HG02884 (cell line): ENCODE results near the gene INPP5D.
"Not testable (repeated sequence)": the region's sequence is repeated elsewhere in the genome, so short reads cannot be mapped to it uniquely, and the experiment has no call there.

Source experiments
- ATAC-seq: cut with Tn5 transposase; IDR thresholded peaks from one replicate; pipeline ENCODE4 v1.9.1; 2021; ENCODE audit warnings: mild to moderate bottlenecking, moderate library complexity; ENCODE audit not compliant: unreplicated experiment

The INPP5D gene

GRCh38 chr2:233164967-233165366 is 104.8 kb downstream of the INPP5D start:
- ATAC-seq, result no peak

- ATAC-seq, result no peak
Observed at GRCh38 chr2:233165543-233165894, 105.4 kb downstream of the INPP5D start.

GRCh38 chr2:233165895-233166661 is 105.9 kb downstream of the INPP5D start:
- ATAC-seq, result no peak

DNA sequence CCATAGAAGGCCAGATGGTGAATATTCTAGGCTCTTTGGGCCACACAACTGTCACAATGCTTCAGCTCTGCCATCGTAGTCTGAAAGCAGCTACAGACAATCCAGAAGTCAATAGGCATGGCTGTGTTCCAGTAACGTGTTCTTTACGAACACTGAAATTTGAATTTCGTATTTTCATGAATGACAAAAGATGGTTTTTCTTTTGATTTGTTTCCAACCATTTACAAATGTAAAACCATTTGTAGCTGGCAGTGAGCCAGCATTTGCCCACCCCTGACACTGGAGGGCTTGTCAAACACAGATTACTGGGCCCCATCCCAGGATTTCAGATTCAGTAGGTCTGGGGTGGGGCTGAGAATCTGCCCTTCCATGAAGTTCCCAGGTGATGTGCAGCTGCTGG is 108.3 kb downstream of the INPP5D start:
- ATAC-seq, result no peak

DNA sequence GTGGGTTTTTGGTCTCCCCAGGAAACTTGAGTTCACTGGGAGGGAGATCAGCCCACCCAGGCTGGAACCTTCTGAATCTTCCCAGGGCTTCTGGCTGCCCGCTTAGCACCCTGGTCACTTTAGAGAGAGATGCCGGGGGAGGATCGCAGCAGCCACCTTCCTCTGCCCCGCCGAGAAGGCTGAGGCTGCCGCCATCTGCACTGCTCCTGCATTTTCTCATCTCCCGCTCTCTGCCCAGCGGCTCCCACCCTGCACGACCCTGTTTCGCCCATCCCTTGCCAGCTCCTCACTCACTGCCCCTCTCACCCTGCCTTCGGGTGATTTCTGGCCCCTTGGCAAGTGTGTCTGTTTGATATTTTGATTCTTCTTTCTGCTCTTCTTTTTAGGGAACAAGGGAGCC is 108.8 kb downstream of the INPP5D start:
- no peak for ATAC-seq

GRCh38 chr2:233171344-233171743 is 111.2 kb downstream of the INPP5D start:
- ATAC-seq, result no peak

DNA sequence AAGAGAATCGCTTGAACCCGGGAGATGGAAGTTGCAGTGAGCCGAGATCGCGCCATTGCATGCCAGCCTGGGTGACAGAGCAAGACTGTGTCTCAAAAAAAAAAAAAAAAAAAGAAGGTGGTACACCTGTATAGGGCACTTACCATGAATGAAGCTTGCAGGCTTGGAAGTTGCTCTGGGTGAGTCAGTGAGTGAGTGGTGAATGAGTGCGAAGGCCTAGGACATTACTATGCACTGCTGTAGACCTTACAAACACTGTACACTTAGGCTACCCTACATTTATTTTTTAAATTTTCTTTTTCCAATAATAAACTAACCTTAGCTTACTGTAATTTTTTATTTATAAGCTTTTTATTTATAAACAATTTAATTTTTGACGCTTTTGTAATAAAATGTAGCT is 113.0 kb downstream of the INPP5D start:
- no peak for ATAC-seq

DNA sequence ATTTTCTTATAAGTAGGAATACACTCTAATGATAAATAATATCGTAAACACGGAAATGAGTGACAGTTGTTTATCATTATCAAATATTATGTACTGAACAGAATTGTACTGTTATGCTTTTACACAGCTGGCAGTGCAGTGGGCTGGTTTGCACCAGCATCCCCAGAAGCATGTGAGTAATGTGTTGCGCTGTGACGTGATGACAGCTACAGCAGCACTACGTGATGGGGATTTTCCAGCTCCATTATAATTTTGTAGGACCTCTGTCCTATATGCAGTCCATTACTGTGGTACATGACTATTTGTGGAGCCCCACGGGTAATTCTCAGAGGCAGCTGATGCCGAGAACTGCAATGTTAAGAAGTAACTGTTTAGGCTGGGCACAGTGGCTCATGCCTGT is 114.0 kb downstream of the INPP5D start:
- no peak for ATAC-seq

- ATAC-seq, result no peak
Observed at GRCh38 chr2:233178994-233179847, 119.1 kb downstream of the INPP5D start.

GRCh38 chr2:233179848-233180366 is 119.8 kb downstream of the INPP5D start:
- no peak for ATAC-seq

GRCh38 chr2:233183869-233184418 is 123.8 kb downstream of the INPP5D start:
- ATAC-seq, result no peak

DNA sequence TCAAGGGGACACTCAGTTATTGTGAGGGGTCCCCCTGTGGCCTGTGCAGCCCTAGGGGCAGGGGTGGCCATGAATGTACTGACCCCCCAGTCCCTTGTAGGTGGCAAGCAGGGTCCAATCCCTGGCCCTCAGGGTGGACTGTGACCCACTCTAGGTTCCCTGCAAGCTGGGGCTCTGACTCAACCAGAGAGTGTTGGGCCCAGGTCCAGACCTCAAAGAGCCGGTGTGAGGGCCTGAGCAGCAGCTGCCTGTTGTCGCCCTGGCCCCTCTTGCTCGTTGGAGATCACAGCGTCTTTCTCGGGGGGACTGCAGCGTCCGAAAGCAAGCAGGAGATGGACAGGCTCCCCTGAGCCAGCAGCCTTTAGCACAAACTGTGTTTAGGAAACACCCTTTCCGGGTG is 124.5 kb downstream of the INPP5D start:
- ATAC-seq, result no peak

- no peak for ATAC-seq
Observed at GRCh38 chr2:233185330-233185729, 125.2 kb downstream of the INPP5D start.

- ATAC-seq, result no peak
Observed at GRCh38 chr2:233185963-233186362, 125.8 kb downstream of the INPP5D start.

GRCh38 chr2:233186851-233187250 is 126.7 kb downstream of the INPP5D start:
- ATAC-seq, result no peak

DNA sequence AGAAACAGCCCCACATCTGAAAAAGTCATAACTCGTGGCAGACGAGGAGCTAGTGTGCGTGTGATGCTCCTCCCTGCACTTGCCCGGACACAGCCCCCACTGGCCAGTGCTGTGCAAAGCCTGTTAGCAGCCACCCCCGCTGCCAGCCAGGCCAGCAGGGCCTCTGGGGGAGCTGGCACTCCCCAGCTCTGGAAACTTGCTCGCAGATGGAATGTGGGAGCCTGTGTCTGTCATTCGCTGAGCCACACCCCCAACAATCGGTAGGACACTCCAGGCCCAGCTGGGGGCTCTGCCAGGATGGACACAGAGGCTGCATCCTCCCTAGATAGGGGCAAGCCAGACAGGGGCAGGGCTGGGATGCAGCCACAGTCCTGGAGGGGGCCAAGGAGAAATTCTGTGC is 128.9 kb downstream of the INPP5D start:
- ATAC-seq, result no peak

DNA sequence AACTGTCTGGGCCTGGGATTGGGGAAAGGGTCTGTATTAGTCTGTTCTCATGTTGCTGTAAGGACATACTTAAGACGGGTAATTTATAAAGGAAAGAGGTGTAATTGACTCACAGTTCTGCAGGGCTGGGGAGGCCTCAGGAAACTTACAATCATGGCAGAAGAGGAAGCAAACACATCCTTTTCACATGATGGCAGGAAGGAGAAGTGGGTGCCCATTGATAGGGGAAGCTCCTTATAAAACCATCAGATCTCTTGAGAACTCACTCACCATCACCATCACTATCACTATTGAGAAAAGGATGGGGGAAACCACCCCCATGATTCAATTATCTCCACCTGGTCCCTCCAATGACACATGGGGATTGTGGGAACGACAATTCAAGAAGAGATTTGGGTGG is 130.9 kb downstream of the INPP5D start:
- ATAC-seq, result not testable (repeated sequence)

DNA sequence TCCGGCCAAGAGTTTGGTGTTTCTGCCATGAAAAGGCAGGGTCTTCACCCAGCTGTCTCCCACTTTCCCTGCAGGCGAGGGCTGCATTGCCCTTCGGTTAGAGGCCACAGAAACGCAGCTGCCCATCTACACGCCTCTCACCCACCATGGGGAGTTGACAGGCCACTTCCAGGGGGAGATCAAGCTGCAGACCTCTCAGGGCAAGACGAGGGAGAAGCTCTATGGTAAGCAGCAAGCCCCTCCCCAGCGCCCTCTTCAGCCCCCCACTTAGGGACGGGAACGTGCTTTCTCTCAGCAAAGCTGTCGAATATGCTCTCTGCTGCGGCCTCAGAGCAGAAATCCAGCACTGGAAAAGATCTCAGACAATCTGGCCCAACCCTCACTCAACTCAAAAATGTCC is 133.6 kb downstream of the INPP5D start:
- ATAC-seq, result no peak

DNA sequence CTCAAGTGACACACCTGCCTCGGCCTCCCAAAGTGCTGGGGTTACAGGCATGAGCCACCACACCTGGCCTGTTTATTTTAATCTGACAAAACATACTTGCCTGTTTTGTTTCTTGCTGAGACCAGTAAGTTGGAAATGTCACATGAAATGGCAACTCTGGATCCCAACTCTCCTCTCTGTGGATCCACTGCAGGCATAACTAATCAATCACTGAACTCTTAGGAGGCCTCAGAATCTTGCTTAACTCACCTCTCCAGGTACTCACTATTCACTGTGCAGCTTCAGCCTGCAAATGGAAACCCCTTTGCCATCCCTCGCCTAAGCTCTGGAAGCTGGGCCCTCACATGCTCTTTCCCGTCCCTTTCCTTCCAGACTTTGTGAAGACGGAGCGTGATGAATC is 134.9 kb downstream of the INPP5D start:
- no peak for ATAC-seq

- no peak for ATAC-seq
Observed at GRCh38 chr2:233197022-233197421, 136.9 kb downstream of the INPP5D start.

GRCh38 chr2:233198026-233198425 is 137.9 kb downstream of the INPP5D start:
- ATAC-seq, result no peak

DNA sequence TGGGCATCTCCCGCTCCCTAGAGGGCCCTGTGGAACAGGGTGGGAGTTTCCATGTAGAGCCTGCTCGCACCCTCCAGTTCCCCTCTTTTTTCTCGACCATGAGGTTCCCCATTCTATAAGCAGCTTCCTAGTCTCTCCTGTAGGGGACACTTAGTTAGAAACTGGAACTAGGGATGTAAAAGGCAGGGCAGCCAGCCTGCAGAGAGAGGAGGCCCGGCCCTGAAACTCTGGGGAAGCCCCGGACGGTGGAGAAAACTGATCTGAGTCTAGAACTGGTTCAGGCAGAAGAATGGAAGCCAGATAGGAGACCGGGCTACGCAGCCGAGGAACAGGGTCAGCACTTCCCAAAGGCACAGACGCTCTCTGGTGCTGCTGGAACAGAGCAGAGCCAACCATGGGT is 139.7 kb downstream of the INPP5D start:
- ATAC-seq, result no peak
